GM12864 (cell line): ENCODE measurements around the gene RPL41.

ENCODE experiments used
- DNase-seq: peaks from one replicate; pipeline ENCODE4 v3.0.0-alpha.2; 2011; ENCODE audit warnings: low read depth
- H3K4me3 ChIP-seq: 2 replicates; pipeline ENCODE4 v1.5.1; 2011; ENCODE audit warnings: mild to moderate bottlenecking, low read depth, low read length, control low read depth
- TF ChIP-seq, protein P1 (sequence below): IDR thresholded peaks from 2 replicates; pipeline ENCODE4 v1.5.1; 2011; ENCODE audit warnings: low read depth, mild to moderate bottlenecking, moderate library complexity, low read length, control low read depth, inconsistent platforms; ENCODE audit errors: missing control alignments

RPL41 gene

DNA sequence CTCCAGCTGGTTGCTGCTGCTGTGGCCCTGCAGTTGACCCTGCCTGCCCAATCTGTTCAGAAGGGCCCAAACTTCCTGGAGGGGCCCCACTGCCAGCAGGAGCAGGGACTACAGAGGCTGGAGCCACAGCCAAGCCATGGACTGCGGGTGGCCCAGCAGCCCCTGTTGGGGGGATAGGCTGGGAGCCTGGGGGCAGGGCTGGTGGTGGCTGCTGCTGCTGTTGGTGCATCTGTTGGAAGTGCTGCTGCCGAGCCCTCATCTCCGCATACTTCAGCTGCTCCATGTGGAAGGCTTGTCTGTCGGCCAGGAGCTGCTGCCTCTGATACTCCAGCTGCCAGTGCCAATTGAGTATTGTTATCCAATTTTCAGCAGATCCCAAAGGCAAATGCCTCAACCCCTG is 48.9 kb downstream of the RPL41 start:
- TF ChIP-seq, protein P1, sequence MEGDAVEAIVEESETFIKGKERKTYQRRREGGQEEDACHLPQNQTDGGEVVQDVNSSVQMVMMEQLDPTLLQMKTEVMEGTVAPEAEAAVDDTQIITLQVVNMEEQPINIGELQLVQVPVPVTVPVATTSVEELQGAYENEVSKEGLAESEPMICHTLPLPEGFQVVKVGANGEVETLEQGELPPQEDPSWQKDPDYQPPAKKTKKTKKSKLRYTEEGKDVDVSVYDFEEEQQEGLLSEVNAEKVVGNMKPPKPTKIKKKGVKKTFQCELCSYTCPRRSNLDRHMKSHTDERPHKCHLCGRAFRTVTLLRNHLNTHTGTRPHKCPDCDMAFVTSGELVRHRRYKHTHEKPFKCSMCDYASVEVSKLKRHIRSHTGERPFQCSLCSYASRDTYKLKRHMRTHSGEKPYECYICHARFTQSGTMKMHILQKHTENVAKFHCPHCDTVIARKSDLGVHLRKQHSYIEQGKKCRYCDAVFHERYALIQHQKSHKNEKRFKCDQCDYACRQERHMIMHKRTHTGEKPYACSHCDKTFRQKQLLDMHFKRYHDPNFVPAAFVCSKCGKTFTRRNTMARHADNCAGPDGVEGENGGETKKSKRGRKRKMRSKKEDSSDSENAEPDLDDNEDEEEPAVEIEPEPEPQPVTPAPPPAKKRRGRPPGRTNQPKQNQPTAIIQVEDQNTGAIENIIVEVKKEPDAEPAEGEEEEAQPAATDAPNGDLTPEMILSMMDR: no peak
- no peak overlapping the region for H3K4me3 ChIP-seq

More for the DNA sequence above, 48.9 kb downstream of the RPL41 start:
- DNase-seq: no peak
